Smooth muscle cell (in vitro differentiated cells): ENCODE results near the gene BSPRY. TPM values are rescaled to one million over a fixed set of nuclear protein-coding genes. Genes with fewer than 3 reads are reported as not detected.

Experiments used
- DNase-seq: peaks from one replicate; lab custom pipeline; 2025; ENCODE audit not compliant: unreplicated experiment; lab: John Stamatoyannopoulos, UW
- H2AFZ ChIP-seq: fragments of 200-600 bp; sonication (generic); 2 replicates; pipeline ENCODE4 v1.6.0; 2016; ENCODE audit warnings: antibody characterized with exemption, low read depth, mild to moderate bottlenecking
- H3F3A ChIP-seq: fragments of 200-600 bp; sonication (generic); 2 replicates; pipeline ENCODE4 v1.6.0; 2017; ENCODE audit warnings: antibody characterized with exemption, low read depth
- H3K27ac ChIP-seq: fragments of 200-600 bp; sonication (generic); 2 replicates; pipeline ENCODE4 v1.5.1; 2016; ENCODE audit warnings: low read depth, mild to moderate bottlenecking
- H3K27me3 ChIP-seq: fragments of 200-600 bp; sonication (generic); 2 replicates; pipeline ENCODE4 v1.6.1; 2016; ENCODE audit warnings: low read depth, mild to moderate bottlenecking
- H3K36me3 ChIP-seq: fragments of 200-600 bp; sonication (generic); 2 replicates; pipeline ENCODE4 v1.5.1; 2016; ENCODE audit warnings: low read depth
- H3K4me1 ChIP-seq: fragments of 200-600 bp; sonication (generic); 2 replicates; pipeline ENCODE4 v1.5.1; 2016; ENCODE audit warnings: low read depth
- H3K4me2 ChIP-seq: fragments of 200-600 bp; sonication (generic); 2 replicates; pipeline ENCODE4 v1.6.0; 2016; ENCODE audit warnings: mild to moderate bottlenecking
- H3K4me3 ChIP-seq: fragments of 200-600 bp; sonication (generic); 2 replicates; pipeline ENCODE4 v1.5.1; 2016; ENCODE audit warnings: mild to moderate bottlenecking
- H3K79me2 ChIP-seq: fragments of 200-600 bp; sonication (generic); 2 replicates; pipeline ENCODE4 v1.6.0; 2016; ENCODE audit warnings: low read depth, mild to moderate bottlenecking
- H3K9ac ChIP-seq: fragments of 200-600 bp; sonication (generic); 2 replicates; pipeline ENCODE4 v1.6.0; 2016; ENCODE audit warnings: low read depth
- H3K9me3 ChIP-seq: fragments of 200-600 bp; sonication (generic); replicated peaks from 2 replicates; pipeline ENCODE4 v1.5.1; 2016; ENCODE audit warnings: low read depth
- H4K20me1 ChIP-seq: fragments of 200-600 bp; sonication (generic); 2 replicates; pipeline ENCODE4 v1.6.0; 2016; ENCODE audit warnings: low read depth
- WGBS: methylation state at CpG from one replicate; pipeline ENCODE4 v1.1.7; 2016; ENCODE audit warnings: low lambda C conversion rate; 5-methylcytosine and 5-hydroxymethylcytosine counted together
- polyA plus RNA-seq: library from polyadenylated mRNA; unstranded; fragments of >200 nt; fragmentation: Nextera tagmentation; extraction: Ambion mirVana; gene quantifications from 2 replicates; pipeline ENCODE4 v1.2.1, GENCODE V29; 2016
- total RNA-seq: library from RNA; depleted of rRNA; stranded (reverse); fragments of >200 nt; gene quantifications from 2 replicates; pipeline ENCODE4 v1.2.3, GENCODE V29; 2014
- TF ChIP-seq, protein P1 (sequence below): fragments of 200-600 bp; sonication (generic); IDR thresholded peaks from 2 replicates; pipeline ENCODE4 v1.5.1; 2017; ENCODE audit warnings: borderline replicate concordance, mild to moderate bottlenecking, antibody characterized with exemption; ENCODE audit not compliant: insufficient read depth, poor library complexity, severe bottlenecking

BSPRY gene
- total and polyA plus RNA-seq, 2 experiments from 2014 or later, result 0.27 to 0.36 TPM

DNA sequence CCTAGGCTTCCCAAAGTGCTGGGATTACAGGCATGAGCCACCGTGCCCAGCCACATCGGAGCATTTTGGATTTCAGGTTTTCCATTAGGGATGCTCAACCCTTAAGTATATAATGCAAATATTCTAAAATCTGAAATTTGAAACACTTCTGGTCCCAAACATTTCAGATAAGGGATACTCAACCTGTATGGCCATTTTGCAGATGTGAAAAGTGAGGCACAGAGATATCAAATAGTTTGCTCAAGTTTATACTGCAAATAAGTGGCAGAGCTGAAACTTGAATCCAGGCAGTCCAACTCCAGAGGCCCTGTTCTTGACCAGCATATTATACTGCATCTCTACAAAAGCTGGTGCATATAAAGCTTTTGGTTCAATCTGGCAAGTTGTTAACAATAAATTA, 11.6 kb upstream of the BSPRY start:
- WGBS, result 90% methylated on average over 2 of the region's 2 CpGs
- no peak for DNase-seq
- TF ChIP-seq, protein P1, sequence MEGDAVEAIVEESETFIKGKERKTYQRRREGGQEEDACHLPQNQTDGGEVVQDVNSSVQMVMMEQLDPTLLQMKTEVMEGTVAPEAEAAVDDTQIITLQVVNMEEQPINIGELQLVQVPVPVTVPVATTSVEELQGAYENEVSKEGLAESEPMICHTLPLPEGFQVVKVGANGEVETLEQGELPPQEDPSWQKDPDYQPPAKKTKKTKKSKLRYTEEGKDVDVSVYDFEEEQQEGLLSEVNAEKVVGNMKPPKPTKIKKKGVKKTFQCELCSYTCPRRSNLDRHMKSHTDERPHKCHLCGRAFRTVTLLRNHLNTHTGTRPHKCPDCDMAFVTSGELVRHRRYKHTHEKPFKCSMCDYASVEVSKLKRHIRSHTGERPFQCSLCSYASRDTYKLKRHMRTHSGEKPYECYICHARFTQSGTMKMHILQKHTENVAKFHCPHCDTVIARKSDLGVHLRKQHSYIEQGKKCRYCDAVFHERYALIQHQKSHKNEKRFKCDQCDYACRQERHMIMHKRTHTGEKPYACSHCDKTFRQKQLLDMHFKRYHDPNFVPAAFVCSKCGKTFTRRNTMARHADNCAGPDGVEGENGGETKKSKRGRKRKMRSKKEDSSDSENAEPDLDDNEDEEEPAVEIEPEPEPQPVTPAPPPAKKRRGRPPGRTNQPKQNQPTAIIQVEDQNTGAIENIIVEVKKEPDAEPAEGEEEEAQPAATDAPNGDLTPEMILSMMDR, result no peak

DNA sequence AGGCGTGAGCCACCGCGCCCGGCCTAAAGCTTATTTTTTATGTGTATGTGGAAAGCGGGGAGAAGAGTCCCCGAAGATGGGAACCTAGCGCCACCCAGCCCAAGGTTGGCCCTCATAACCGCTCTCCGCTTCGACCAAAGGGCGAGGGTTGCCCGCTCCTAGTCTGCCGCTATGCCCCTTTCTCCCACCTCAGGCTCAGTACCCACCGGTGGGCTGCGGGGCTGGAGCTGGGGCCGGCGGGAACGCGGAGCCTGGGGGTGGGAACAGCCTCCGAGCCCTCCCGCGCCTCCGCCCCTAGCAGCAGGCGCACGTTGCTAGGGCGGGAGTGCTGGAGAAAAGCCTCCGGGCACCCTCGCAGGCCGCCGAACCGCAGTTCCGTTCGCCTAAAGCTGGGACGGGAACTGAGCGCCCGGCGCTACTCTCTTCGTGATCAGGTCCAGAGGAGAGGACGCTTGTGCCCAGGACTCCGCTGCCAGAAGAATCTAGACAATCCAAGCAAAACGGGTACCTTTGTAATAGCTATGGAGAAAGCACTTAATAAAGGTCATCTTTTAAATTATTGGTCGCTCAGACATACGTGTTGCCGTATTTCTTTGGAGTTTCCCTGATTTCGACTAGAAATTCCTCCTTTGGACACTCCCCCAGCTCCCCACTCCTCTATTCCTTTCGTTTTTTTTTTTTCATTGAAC, 9.2 kb upstream of the BSPRY start, which contains the start of gene WDR31:
Gene WDR31 (minus strand): TSS at position 265 of the 689 bp plus-strand sequence. CDS start 8,253 bp downstream, outside the sequence.
- Histone ChIP-seq H3K4me3 (peak within 1 kb of the TSS; percentile 77), H3K27me3 (no peaks in the 10 kb centered on the region), H3K4me2 (peak within 1 kb of the TSS; percentile 97), H3K36me3 (no peaks in the 10 kb centered on the region), H3K79me2 (no peaks in the 10 kb centered on the region), H3K9ac (peak within 1 kb of the TSS; percentile 68), H3K27ac (peak within 1 kb of the TSS; percentile 76), H3K9me3 (no peaks in the 10 kb centered on the region), H4K20me1 (no peaks in the 10 kb centered on the region), H3K4me1 (peaks cover 3% of the 10 kb centered on the region), H2AFZ (peak within 1 kb of the TSS; percentile 94), H3F3A (no peaks in the 10 kb centered on the region)
- peak; percentile 69 for DNase-seq
- WGBS, result 1% methylated on average over 45 of the region's 46 CpGs
- TF ChIP-seq, protein P1, result no peak

More for the DNA sequence above, 11.6 kb upstream of the BSPRY start:
- no peaks in the 10 kb centered on the region for H3K79me2 ChIP-seq
- no peaks in the 10 kb centered on the region for H3K36me3 ChIP-seq
- no peak overlapping the region for H3K27ac ChIP-seq
- no peak overlapping the region for H3K4me3 ChIP-seq
- H3F3A ChIP-seq, result no peaks in the 10 kb centered on the region
- H3K4me2 ChIP-seq, result no peak overlapping the region
- H3K4me1 ChIP-seq, result peaks cover 3% of the 10 kb centered on the region
- no peak overlapping the region for H2AFZ ChIP-seq
- no peaks in the 10 kb centered on the region for H3K27me3 ChIP-seq
- H3K9me3 ChIP-seq, result no peaks in the 10 kb centered on the region
- no peak overlapping the region for H3K9ac ChIP-seq
- H4K20me1 ChIP-seq, result no peaks in the 10 kb centered on the region

DNA sequence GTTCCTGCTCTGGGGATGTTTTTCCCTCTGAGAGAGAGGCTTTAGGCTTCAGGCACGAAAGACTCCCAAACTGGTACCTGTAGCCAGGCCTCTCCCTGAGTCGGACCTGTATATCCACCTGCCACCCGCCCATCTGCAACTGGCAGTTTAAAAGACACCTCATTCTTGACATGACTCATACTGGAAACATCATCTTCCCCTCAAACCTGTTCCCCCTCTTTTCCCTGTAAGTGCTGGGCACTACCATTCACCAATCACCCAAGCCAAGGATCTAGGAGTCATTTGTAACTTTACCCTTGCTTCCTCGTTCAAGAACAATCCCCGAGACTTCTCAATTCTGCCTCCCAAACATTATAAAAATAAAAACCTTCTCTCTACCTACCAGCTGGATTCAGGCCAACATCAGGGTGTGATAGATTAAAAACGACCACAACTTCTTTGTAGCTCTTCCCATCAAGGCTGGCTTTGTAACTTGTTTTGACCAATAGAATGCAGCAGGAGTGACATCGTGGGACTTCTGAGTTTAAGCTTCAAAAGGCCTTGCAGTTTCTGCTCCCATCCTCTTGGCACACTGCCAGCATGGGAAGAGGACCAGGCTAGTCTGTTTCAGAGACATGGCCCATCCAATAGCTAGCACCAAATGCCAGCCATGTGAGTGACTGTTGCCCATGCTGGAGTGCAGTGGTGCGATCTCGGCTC, 7.5 kb upstream of the BSPRY start:
- WGBS, result 77% methylated on average over 9 of the region's 9 CpGs
- Histone ChIP-seq H3K4me1 (peaks cover 3% of the 10 kb centered on the region), H3K4me3 (no peak overlapping the region), H3K79me2 (no peaks in the 10 kb centered on the region), H3K27me3 (no peaks in the 10 kb centered on the region), H3K27ac (peak overlapping the region; percentile 37), H3F3A (peaks cover 5% of the 10 kb centered on the region), H3K9me3 (no peaks in the 10 kb centered on the region), H3K36me3 (no peaks in the 10 kb centered on the region), H3K4me2 (no peak overlapping the region), H3K9ac (no peak overlapping the region), H2AFZ (no peak overlapping the region), H4K20me1 (no peaks in the 10 kb centered on the region)
- TF ChIP-seq, protein P1, result no peak
- no peak for DNase-seq
